RPMI7951 (cell line): ENCODE data around the gene PPP6R1. TPM values are rescaled to one million over a fixed set of nuclear protein-coding genes. Genes with fewer than 3 reads are reported as not detected.
A peak's percentile ranks its signal among the peaks of the same experiment; 100 is the strongest.

Source experiments
- DNase-seq: peaks from one replicate; pipeline ENCODE4 v3.0.0-alpha.2; 2012; ENCODE audit warnings: low read depth
- total RNA-seq: library from RNA; depleted of rRNA; stranded (reverse); fragments of >200 nt; shearing (Covaris generic); gene quantifications from 2 replicates; pipeline ENCODE4 v1.2.3, GENCODE V29; 2014

Gene PPP6R1
- total RNA-seq, 1 experiment from 2014 or later: 19.7 TPM

DNA sequence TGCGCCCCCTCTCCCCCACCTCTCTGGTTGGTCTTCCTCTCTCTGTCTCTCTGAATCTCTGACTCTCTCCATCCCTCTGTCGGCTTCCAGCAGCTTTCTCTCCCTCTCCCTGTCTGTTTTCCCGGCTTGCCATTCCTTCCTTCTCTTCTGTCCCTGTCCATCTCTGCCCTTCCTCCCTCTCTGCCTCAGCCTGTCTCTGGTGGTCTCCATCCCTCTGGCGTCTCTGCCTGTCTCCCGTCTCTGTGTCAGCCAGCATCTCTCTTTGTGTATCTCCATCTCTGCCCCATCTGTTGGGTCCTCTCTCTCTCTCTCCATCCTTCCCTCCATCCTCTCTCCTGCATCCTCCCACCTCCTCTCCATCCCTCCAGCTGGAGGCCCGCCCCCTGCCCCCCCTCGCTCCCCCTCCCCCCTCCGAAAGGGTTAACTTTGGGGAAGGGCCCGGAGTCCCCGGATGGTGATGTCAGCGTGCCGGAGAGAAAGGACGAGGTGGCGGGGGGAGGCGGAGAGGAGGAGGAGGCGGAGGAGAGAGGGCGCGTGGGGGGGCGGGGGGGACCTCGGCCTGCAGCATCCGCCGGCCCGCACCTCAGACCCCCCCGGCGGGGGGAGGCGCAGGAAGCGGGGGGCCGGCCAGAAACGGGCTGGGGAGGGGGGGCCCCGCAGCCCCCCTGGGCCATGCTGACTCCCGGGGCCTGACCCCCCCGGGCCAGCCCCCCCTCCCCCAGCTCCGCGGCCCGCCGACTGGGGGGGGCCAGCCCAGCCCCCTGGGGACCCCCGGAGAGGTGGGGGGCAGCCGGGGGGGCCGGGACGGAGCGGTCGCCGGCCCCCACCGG is 24.9 kb upstream of the PPP6R1 start, which contains the start of gene BRSK1:
TSS of gene BRSK1 (plus strand) at position 450 of the 830 bp plus-strand sequence. CDS start 446 bp downstream, outside the sequence.
- DNase-seq: peak; percentile 57

DNA sequence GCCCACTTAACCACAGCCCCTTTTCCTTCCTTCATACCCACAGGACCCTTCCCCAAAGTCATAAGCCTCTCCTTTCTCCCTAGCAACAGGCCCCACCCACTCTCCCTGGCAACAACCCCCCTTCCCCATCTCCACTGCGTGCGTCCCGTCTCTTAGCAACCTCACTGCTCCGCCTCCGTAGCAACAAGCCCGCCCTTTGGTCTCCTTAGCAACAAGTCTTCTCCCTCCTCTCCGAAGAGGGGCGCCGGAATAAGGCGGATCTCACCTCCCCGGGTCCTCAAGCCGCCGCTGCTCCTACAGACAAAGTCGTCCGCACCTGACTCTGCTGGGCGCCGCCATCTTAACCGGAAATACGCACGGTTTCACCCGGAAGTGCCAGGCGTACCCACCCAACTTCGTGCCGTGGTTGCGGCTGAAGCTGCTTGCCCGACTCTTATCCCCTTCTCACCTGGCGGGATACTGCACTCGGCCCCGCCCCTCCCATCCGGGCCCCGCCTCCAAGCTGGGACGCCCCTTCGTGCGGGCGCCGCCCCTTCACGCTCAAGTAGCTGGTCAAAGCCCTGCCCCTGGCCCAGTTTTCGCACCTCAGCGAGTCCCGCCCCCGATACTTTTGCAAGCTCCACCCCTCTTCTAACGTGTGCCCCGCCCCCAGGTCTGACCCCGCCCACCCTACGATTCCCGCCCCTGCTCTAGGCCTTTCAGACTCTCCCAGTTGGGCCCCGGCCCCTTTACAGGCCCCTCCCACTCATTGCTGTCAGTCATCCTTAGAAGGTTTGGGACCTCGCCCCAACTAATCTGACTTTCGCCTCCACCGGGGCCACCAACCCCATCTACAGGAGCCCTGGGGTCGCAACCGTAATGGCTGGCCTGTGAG is 21.2 kb upstream of the PPP6R1 start, which contains the start of gene HSPBP1:
TSS of gene HSPBP1 (minus strand) at position 341 of the 874 bp plus-strand sequence. CDS start 502 bp downstream, outside the sequence.
- peak; percentile 93 for DNase-seq

DNA sequence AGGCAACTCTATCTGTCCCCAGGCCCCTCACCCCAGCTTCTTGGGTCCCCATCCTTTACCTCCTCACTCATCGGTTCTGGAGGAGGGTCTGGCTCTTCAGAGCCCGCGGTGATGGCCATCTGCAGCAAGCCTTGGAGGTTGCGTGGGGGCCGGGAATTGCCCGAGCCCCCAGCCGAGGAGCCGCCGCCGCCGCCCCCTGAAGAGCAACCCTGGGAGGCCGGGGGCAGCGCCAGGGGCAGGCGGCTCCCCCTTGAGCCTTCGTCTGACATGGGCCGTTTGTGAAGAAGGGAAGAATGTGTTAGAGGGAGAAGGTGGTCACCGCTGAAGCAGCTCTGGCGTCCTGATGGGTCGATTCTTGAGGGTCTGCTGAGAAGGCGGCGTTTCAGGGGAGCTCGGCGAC is 20.5 kb upstream of the PPP6R1 start:
- no peak for DNase-seq

DNA sequence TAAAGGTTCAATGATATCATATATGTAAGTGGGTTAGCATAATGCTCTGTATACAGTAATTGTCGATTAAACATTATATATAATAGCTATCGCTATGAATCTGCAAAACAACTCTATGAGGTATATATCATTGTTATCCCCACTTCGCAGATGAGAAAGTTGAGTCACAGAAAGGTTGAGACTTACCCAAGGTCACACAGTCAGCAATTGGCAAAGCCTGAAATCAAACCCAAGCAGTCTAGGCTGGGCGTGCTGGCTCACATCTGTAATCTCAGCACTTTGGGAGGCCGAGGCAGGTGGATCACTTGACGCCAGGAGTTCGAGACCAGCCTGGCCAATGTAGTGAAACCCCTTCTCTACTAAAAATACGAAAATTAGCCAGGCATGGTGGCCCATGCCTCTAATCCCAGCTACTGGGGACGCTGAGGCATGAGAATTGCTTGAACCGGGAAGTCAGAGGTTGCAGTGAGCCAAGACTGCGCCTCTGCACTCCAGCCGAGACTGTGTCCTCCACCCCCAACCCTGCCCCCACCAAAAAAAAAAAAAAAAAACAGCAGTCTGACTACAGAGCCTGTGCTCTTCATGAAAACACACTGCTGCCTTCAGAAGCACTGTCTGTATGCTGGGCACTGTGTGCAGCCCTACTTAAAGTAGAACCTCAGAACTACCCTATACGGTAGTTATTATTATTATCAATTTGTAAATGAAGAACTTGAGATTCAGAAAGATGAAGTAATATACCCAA is 19.7 kb upstream of the PPP6R1 start:
- no peak for DNase-seq

DNA sequence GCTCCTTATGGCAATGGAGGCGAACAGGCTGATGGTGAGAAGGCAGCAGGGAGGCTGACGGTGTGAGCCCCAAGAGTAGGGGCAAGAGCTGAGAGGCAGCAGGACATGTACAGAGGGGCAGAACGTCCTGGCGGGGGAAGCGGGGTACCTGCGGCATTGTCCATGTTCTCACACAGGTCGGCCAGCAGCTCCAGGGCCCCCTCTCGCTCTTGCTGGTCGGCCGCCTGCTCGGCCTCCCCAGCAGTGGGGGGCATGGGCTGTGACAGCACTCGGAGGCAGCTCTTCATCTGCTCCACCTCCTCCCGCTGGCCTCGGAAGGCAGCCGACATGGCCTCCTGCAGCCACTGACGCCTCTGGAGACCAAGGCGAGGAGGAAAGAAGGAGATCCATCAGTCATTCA is 18.7 kb upstream of the PPP6R1 start:
- DNase-seq: no peak

DNA sequence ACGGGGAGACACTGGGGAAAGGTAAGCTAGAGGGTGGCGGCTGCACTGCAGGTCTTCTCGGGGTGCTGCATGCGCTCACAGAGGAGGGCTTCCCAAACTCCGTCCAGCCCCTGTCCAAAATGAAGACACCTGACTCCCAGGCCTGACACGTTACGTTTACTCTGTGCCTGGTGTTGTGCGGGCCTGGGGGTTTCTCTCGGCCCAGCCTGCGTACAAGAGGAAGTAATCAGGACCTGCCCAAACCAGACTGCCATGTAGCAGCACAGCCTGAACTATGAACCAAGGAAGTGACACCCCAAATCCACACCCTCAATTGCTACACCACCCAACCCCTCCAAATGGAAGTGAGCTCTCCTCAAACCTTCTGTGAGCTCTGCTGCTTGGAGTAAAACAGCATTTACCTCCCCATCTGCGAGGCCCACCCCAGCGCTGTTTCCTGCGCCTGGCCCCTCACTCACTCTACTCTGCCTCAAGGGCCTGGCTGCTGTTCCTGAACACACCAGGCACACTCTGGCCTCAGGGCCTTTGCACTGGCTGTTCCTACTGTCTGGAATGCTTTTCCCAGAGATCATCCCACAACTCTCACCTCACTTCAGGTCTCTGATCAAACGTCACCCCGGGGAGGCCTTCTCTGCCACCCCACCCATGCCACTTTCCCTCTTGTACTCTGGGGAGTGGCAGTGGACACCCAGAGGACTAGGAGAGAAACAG is 18.1 kb upstream of the PPP6R1 start:
- DNase-seq: no peak

DNA sequence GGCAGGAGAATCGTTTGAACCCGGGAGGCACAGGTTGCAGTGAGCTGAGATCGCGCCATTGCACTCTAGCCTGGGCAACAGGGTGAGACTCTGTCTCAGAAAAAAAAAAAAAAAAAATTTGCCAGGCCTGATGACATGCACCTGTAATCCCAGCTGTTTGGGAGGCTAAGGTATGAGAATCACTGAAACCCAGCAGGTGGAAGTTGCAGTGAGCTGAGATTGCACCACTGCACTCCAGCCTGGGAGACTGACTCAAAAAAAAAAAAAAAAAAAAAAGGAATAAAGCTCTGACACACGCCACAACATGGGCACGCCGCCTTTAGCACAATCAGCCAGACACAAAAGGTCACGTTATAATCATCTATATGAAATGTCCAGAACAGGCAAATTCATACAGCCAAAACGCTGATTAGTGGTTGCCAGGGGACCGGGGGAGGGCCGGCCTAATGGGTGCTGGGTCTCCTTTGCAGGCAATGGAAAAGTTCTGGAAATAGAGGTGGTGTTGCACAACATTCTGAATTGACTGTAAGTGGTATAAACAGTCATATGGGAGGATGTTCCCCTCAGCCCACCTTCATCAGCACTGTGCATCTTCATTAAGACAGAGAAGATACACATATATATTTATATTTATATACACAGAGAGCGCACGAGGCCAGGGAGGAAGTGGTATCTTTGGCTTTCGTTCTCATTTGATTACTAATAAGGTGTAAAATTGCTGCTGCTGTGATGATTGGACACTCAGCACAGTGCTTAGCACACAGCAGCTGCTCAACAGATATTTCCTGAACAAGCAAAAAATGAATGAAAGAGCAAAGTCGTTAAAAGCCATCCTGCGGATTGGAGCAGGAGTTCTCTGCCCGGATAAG is 17.3 kb upstream of the PPP6R1 start:
- DNase-seq: no peak

DNA sequence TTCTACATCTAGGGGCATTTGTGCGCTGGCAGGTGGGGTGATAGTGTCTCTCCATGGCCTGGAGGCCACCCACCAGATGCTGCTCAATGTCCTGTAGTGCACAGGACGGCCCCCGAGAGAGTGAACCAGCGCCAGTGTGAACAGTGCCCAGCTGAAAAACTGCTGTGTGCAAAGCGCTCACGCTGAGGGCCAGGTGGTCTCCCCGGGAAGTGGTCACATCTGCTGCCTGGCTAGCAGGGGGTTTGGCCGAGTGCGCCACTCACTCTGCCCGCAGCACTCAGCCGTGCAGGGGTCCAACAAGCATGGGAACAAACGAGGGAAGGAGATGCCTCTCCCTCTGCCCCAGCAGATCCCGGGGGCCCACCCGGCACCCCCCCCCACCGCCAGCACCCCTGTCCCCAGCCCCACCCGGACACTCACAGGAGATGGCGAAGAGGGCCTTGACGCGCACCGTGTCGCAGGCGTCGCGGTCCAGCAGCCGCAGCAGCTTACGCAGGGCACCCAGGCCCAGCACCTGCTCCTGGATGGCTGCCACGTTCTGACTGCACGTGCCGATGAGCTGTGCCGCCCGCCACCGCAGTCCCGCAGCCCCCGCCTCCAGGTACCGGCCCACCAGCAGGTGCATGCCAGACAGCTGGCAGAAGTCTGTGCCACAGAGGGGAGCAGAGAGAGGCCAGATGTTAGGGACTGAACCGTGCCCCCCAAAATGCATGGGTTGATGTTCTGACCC is 15.3 kb upstream of the PPP6R1 start:
- DNase-seq: no peak

DNA sequence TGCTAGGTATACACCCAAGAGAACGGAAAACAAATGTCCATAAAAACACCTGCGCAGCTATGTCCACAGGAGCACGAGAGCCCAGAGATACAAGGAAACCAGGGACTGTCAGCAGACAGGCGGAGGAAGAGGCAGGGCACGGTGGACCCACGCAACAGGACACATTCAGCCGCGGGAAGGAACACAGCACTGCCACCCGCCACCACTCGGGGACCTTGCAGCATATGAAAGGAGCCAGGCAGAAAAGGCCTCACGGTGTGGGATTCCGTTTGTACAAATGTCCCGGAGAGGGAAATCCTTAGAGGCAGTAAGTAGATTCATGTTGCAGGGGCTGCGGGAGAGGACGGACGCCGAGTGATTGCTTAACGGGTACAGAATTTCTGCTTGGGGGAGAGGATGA is 13.3 kb upstream of the PPP6R1 start:
- DNase-seq: no peak

DNA sequence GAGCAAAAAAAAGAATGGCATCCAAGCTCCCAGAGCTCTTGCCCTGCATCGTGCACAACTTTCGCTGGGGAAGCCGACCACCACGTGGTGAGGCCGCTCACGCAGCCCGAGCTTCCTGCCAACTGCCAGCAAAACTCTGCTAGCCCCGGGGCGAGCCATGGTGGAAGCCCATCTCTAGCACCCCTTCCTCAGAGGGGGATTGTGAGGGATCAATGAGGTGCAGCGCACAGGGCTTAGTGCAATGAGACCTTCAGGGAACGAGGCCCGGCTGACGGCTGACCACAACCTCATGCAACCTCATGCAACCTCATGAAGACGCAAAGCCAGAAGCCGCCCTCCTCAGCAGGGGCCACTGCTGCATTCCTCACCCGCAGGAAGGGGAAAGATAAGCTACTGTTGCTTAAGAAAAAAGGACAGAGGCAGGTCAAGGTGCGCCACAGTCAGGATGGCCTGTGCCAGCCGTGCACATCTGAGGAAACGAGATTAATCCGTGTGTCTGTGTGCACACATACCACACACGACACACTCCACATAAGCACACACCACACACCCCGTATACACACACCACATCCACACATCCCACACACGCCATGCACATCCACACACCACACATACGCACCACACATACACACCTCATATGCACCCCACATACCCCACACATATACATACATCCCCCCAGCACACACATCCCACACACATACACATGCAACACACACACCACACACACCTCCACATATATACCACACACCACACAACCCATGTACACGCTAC is 11.5 kb upstream of the PPP6R1 start:
- DNase-seq: no peak

DNA sequence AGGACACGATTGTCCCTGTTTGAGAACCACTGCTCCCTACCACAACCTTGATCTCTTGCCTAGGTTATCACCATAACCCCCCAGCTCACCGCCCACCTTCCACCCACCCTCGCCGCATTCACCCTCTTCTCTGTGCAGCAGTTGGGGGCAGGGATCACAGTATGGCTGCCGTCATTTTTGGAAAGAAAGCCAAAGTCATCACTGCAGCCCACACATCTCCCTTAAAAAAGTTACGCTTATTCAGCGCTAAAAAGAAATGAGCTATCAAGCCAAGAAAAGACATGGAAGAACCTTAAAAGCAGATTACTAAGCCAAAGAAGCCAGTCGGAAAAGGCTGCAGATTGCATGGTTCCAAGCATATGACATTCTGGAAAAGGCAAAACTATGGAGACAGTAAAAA is 10.5 kb upstream of the PPP6R1 start:
- DNase-seq: no peak

DNA sequence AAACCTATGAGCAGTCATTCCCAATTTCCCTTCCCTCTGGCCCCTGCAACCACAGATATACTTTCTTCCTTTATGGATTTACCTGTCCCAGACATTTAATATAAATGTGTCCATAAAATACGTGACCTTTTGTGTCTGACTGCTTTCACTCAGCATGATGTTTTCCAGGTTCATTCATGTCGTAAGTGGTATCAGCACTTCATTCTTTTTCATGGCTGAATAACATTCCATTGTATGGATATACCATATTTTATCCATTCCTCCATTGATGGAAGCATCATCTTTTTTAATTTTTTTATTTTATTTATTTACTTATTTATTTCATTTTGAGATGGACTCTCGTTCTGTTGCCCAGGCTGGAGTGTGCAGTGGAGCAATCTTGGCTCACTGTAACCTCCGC is 8.0 kb upstream of the PPP6R1 start:
- no peak for DNase-seq

DNA sequence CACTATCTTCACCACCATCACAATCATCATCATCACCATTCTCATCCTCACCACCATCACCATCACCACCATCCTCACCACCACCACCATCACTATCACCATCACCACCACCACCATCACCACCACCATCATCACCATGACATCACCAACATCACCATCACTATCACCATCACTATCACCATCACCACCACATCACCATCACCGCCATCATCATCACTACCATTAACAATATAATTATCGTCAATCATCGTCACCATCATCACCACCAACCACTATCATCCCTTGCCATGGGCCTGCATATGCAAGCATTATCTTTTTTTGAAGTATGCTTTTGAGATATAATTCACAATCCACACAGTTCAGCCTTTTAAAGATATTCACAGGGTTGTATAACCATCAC is 7.6 kb upstream of the PPP6R1 start:
- DNase-seq: no peak

DNA sequence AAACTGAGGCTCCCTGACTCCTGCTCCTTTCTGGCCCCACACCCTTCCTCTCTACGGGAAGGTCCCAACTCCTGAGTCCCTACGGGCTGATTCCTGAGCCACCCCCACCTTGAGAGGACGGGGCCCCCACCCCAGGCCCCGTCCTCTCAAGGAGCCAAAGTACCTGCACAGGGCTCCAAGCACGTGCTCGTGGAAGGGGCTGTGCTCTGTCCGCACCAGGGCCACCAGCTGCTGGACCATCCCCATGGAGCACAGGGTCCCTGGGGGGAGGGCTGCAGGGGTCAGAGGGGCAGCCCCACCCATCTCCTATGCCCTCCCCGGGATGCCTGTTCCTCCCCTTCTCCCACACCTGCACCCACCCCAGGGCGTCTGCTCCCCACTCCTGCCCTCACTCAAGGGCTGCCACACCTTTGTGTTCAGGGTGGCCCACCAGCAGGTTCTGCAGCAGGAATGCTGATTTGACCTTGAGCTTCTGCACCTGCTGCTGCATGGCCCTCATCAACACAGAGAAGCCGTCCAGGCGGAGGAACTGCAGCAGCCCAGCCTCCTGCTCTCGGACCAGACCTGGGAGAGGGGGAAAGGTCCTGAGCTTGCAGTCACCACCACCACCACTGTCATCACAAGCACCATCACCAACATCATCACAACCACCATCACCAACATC is 7.0 kb upstream of the PPP6R1 start:
- no peak for DNase-seq

DNA sequence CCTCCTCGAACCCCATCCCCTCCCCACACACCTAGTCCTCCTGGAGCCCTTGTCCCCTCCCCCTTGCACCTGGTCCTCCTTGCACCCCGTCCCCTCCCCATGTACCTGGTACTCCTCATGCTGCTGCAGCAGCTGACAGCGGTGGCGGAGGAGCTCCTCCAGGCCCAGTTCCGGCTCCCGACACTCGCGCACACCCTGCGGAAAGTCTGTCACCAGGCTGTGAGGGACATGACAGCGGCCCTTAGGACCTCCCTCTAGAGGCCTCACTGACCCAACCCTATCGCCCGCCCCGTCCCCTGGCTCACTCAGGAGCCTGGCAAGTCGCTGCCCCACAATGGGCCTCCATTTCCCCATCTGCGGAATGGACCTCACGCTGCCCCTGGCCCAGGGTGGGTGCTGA is 6.4 kb upstream of the PPP6R1 start:
- no peak for DNase-seq

DNA sequence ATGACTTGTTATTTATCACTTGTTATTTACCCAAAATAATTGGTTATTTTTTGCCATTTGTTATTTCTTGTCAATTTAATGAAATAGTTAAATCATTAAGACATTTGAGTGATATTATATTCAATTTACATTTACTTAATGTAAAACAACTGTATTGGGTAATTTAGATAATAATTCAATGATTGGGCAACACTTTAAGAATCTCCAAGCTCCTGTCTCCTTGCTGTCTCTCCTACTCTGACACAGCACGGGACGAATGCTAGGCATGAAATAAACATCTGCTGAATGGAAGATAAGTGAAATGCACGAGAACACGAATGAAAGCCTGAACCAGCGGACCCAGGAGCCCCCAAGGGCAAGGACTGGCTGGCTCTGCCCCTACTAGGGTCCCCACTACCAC is 5.7 kb upstream of the PPP6R1 start:
- DNase-seq: no peak

DNA sequence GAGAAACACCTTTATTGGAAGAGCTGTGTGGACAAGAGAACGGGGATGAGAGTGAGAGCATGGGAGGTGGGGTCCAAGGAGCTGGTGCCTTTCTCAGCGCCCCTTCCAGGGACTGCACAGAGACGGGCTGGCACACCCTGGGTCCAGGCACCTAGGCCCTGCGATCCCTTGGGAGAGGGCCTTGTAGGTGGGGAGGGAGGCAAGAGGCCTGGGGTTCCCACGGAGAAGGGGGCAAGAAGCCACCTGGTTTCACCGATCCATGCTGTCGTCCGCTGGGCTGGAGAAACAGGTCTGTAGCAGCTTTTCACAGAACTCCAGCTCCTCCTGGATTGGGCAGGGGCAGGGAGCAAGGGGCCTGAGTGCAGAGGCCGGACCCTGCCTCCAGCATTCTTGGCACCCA is 3.5 kb upstream of the PPP6R1 start:
- DNase-seq: no peak

DNA sequence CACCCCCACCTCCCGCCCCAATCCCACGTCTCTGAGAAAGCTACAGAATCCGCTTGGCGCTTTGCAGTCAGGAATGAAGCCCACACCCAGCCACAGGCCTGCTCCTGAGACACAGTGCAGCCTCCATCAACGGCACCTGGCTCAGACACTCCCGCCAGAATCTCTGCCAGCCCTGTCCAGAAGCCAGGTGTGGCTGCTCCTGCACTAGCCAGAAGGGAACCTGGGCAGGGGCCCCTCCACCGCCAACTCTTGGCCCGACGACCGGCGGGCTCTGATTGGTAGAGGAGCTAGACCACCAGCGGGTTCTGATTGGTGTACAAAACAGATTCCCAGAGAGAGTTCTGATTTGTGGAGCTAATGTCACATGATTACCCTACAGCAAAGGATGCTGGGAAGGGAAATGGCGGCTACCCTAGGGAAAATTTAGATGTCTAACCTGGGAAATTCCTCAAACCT is 2.9 kb upstream of the PPP6R1 start:
- no peak for DNase-seq
